ENCODE results near the gene HOXB2. TPM values are rescaled to one million over a fixed set of nuclear protein-coding genes. Genes with fewer than 3 reads are reported as not detected.
A peak's percentile ranks its signal among the peaks of the same experiment; 100 is the strongest.

Gene HOXB2
- total RNA-seq, 2 donors from 2014 or later = 4.1 to 9.5 TPM

DNA sequence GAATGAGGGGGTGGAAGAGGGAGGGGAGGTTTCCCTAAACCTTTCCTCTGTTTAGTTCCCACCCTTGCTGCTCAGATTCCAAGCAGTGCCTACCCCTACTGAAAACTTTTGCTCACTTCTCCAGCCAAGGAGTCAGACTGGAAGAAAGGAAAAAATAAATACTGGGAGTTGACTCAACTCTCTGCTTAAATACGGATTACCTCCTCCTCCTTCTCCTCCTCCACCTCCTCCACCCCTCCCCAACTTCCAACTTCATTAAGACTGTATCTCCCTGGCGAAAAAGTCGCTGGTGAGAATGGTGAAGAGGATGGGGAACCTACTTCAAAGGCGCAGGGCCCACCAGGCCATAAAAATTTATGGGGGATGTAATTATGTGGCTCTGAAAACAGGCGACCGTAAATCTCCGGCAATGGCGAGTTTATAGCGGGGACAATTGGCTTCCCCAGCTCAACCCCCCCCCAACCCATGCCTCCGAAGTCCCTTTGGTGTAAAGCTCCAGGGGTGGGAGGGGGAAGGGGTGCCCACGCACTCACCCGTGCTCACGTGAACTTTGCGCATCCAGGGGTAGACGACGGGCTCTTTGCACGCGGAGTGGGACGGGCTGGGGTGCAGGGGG is 32.5 kb upstream of the HOXB2 start:
- peak overlapping the region; percentile 14 to 27 for H3K4me3 ChIP-seq
- H3K27me3 ChIP-seq (replicated peaks; ENCODE audit: insufficient read depth) = peaks cover 66% of the 10 kb centered on the region
- no peaks in the 10 kb centered on the region for H3K36me3 ChIP-seq
- intact Hi-C loops (cut with DNase I) = no loop called here
- 4% methylated on average over 18 of the region's 19 CpGs for WGBS
- no peak overlapping the region for H3K27ac ChIP-seq
- no peaks in the 10 kb centered on the region for H3K9me3 ChIP-seq
- TF ChIP-seq, protein P1, sequence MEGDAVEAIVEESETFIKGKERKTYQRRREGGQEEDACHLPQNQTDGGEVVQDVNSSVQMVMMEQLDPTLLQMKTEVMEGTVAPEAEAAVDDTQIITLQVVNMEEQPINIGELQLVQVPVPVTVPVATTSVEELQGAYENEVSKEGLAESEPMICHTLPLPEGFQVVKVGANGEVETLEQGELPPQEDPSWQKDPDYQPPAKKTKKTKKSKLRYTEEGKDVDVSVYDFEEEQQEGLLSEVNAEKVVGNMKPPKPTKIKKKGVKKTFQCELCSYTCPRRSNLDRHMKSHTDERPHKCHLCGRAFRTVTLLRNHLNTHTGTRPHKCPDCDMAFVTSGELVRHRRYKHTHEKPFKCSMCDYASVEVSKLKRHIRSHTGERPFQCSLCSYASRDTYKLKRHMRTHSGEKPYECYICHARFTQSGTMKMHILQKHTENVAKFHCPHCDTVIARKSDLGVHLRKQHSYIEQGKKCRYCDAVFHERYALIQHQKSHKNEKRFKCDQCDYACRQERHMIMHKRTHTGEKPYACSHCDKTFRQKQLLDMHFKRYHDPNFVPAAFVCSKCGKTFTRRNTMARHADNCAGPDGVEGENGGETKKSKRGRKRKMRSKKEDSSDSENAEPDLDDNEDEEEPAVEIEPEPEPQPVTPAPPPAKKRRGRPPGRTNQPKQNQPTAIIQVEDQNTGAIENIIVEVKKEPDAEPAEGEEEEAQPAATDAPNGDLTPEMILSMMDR (IDR thresholded peaks at IDR 0.05) = no peak
- TF ChIP-seq POLR2A (IDR thresholded peaks at IDR 0.05) (no peak), POLR2AphosphoS5 (IDR thresholded peaks at IDR 0.05) (no peak)
- DNase-seq (ENCODE audit: low spot score) = no peak
- H3K4me1 ChIP-seq (replicated peaks) = no peaks in the 10 kb centered on the region

DNA sequence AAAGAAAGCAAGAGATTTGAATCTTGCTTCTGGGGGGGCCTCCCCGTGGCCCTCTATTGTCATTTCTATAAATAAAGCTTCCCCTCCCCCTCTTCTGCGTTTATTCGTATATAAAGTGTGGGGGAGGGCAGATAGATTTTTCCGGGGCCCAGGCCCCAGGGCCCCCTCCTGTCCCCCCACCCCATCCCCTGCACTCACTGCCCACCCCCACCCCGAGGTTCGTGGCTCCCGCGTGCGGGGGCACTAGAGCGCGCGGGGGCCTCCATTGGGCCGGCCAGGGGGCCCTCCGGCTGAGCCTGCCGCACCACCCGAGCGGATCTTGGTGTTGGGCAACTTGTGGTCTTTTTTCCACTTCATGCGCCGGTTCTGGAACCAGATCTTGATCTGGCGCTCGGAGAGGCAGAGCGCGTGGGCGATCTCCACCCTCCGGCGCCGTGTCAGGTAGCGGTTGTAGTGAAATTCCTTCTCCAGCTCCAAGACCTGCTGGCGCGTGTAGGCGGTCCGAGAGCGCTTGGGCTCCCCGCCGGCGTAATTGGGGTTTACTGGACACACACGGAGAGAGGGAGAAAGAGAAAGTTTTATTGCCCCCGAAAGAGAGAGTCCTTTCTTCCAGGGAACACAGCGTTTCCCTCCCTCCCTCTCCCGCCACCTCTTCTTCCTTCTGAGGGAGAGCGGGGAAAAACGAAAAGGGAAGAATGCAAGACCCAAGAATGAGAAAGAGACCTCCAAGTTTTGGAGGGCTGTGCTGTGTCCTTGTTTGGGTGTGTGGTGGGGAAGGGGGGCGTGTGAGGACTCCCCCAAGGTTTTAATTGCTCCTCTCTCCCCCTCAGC is 31.8 kb upstream of the HOXB2 start:
- Histone ChIP-seq H3K4me3 (no peak overlapping the region), H3K9me3 (no peaks in the 10 kb centered on the region), H3K27me3 (replicated peaks; ENCODE audit: insufficient read depth) (peaks cover 59% of the 10 kb centered on the region), H3K4me1 (replicated peaks) (no peaks in the 10 kb centered on the region), H3K27ac (no peak overlapping the region), H3K36me3 (no peaks in the 10 kb centered on the region)
- TF ChIP-seq, protein P1 (IDR thresholded peaks at IDR 0.05) = no peak
- TF ChIP-seq POLR2AphosphoS5 (IDR thresholded peaks at IDR 0.05) (no peak), POLR2A (IDR thresholded peaks at IDR 0.05) (no peak)
- intact Hi-C loops (cut with DNase I) = no loop called here
- no peak for DNase-seq (ENCODE audit: low spot score)
- 7% methylated on average over 33 of the region's 43 CpGs for WGBS

GRCh38 chr17:48575673-48576478 is 31.0 kb upstream of the HOXB2 start:
- TF ChIP-seq, protein P1 (IDR thresholded peaks at IDR 0.05) = no peak
- TF ChIP-seq POLR2AphosphoS5 (IDR thresholded peaks at IDR 0.05) (no peak), POLR2A (IDR thresholded peaks at IDR 0.05) (no peak)
- Histone ChIP-seq H3K9me3 (no peaks in the 10 kb centered on the region), H3K4me1 (replicated peaks) (no peaks in the 10 kb centered on the region), H3K27me3 (replicated peaks; ENCODE audit: insufficient read depth) (peaks cover 52% of the 10 kb centered on the region), H3K36me3 (no peaks in the 10 kb centered on the region), H3K27ac (no peak overlapping the region), H3K4me3 (no peak overlapping the region)
- WGBS = 34% methylated on average over 22 of the region's 22 CpGs
- DNase-seq (ENCODE audit: low spot score) = no peak
- intact Hi-C loops (cut with DNase I) = no loop called here

DNA sequence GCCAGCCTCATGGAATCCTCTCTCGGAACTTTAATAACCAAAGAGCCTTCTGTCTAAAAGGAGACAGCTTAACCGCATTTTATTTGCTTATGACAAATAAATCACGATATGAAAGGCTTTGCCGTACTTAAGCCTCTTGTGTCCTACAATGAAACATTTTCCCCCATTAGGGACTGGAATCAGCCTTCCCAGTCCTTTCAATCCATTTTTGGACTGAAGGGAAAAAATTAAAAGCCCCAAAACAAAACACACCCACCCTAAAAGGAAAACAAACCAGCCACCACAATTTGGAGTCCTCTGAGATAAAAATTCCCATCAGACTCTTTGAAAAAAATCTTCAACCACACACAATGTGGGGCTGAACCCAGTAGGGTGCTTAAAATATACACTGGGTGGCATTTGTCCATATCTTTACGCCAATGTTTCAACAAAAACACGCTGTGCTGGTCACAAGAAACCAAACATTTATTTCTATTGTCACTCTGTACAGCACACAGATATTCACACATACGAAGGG is 30.2 kb upstream of the HOXB2 start:
- Histone ChIP-seq H3K36me3 (no peaks in the 10 kb centered on the region), H3K4me3 (no peak overlapping the region), H3K9me3 (no peaks in the 10 kb centered on the region), H3K27ac (no peak overlapping the region), H3K4me1 (replicated peaks) (no peaks in the 10 kb centered on the region), H3K27me3 (replicated peaks; ENCODE audit: insufficient read depth) (peaks cover 45% of the 10 kb centered on the region)
- TF ChIP-seq POLR2AphosphoS5 (IDR thresholded peaks at IDR 0.05) (no peak), POLR2A (IDR thresholded peaks at IDR 0.05) (no peak)
- TF ChIP-seq, protein P1 (IDR thresholded peaks at IDR 0.05) = no peak
- 30% methylated on average over 7 of the region's 7 CpGs for WGBS
- intact Hi-C loops (cut with DNase I) = no loop called here
- DNase-seq (ENCODE audit: low spot score) = no peak

Data from prostate gland (tissue), 2 donors.